IMR-90 (cell line): ENCODE measurements around the gene CHMP5. TPM values are rescaled to one million over a fixed set of nuclear protein-coding genes. Genes with fewer than 3 reads are reported as not detected.

Experiments
- ATAC-seq: fragments of 200-7000 bp; cut with Tn5 transposase; 2 replicates; pipeline ENCODE4 v1.9.1; 2020; ENCODE audit warnings: low read depth, mild to moderate bottlenecking, moderate library complexity
- BruUV-seq: library from RNA; stranded (reverse); fragments of 400-500 nt; replicated peaks from 2 replicates; lab custom pipeline; 2021; lab: Mats Ljungman, UMichigan
- CTCF ChIA-PET: fragments of 300-600 bp; formaldehyde crosslinking; extraction: SDS; loops from one replicate; lab custom pipeline; 2021; ENCODE audit warnings: antibody characterized with exemption; lab: Yijun Ruan, JAX
- POLR2A ChIA-PET: fragments of 300-600 bp; sonication (Branson Sonifier 250); formaldehyde crosslinking; loops from one replicate; lab custom pipeline; 2022; ENCODE audit warnings: antibody characterized with exemption; ENCODE audit not compliant: unreplicated experiment; lab: Charles Lee
- DNase-seq: peaks from one replicate; pipeline ENCODE4 v3.0.0; 2013
- H2AFZ ChIP-seq: replicated peaks from 2 replicates; pipeline ENCODE3; 2013; ENCODE audit warnings: low read length, mild to moderate bottlenecking; ENCODE audit not compliant: poor library complexity
- H2AK5ac ChIP-seq: 2 replicates; pipeline ENCODE4 v1.6.1; 2013; ENCODE audit warnings: low read depth, low read length, inconsistent platforms
- H2AK9ac ChIP-seq: replicated peaks from 2 replicates; pipeline ENCODE3; 2013; ENCODE audit warnings: mild to moderate bottlenecking, low read depth, low read length, moderate library complexity; ENCODE audit not compliant: poor library complexity
- H2BK120ac ChIP-seq: 2 replicates; pipeline ENCODE4 v1.6.1; 2013; ENCODE audit warnings: low read depth, low read length, inconsistent platforms
- H2BK15ac ChIP-seq: 3 replicates; pipeline ENCODE4 v1.6.1; 2013; ENCODE audit warnings: low read depth, low read length, inconsistent platforms
- H2BK20ac ChIP-seq: 2 replicates; pipeline ENCODE4 v1.6.1; 2013; ENCODE audit warnings: low read depth, mild to moderate bottlenecking, inconsistent platforms, low read length, moderate library complexity
- H2BK5ac ChIP-seq: 2 replicates; pipeline ENCODE4 v1.6.1; 2013; ENCODE audit warnings: mild to moderate bottlenecking, low read depth, low read length, inconsistent platforms; ENCODE audit not compliant: poor library complexity, severe bottlenecking
- H3K14ac ChIP-seq: replicated peaks from 2 replicates; pipeline ENCODE4 v1.6.1; 2013; ENCODE audit warnings: low read depth, low read length, inconsistent platforms
- H3K18ac ChIP-seq: 2 replicates; pipeline ENCODE4 v1.6.1; 2013; ENCODE audit warnings: low read depth, low read length, control low read depth
- H3K23ac ChIP-seq: 2 replicates; pipeline ENCODE4 v1.6.1; 2013; ENCODE audit warnings: low read depth, low read length, inconsistent platforms
- H3K27ac ChIP-seq: 2 replicates; pipeline ENCODE4 v1.5.1; 2013; ENCODE audit warnings: mild to moderate bottlenecking, control low read depth, low read length; ENCODE audit not compliant: insufficient read depth
- H3K27me3 ChIP-seq: 2 replicates; pipeline ENCODE4 v1.6.1; 2013; ENCODE audit warnings: low read length; ENCODE audit not compliant: control insufficient read depth, insufficient read depth
- H3K36me3 ChIP-seq: 2 replicates; pipeline ENCODE4 v1.6.1; 2013; ENCODE audit warnings: low read length, mixed read lengths; ENCODE audit not compliant: control insufficient read depth, insufficient read depth
- H3K4ac ChIP-seq: 2 replicates; pipeline ENCODE4 v1.6.1; 2013; ENCODE audit warnings: low read depth, low read length, inconsistent platforms
- H3K4me1 ChIP-seq: 2 replicates; pipeline ENCODE4 v1.6.1; 2013; ENCODE audit warnings: low read length, mixed read lengths; ENCODE audit not compliant: control insufficient read depth, insufficient read depth
- H3K4me2 ChIP-seq: 2 replicates; pipeline ENCODE4 v1.6.1; 2013; ENCODE audit warnings: low read depth, mild to moderate bottlenecking, control low read depth, low read length, moderate library complexity
- H3K4me3 ChIP-seq: 2 replicates; pipeline ENCODE4 v1.5.1; 2013; ENCODE audit warnings: low read depth, mild to moderate bottlenecking, control low read depth, low read length, moderate library complexity; ENCODE audit not compliant: insufficient read depth
- H3K56ac ChIP-seq: 2 replicates; pipeline ENCODE4 v1.6.1; 2013; ENCODE audit warnings: low read length, inconsistent platforms; ENCODE audit not compliant: insufficient read depth; ENCODE audit errors: extremely low read depth
- H3K79me1 ChIP-seq, 2 experiments: 2 replicates each; pipeline ENCODE4 v1.6.1; 2013; ENCODE audit warnings: low read length in 2 of 2, inconsistent platforms in 1 of 2, low read depth in 1 of 2
- H3K9ac ChIP-seq: 2 replicates; pipeline ENCODE4 v1.6.1; 2013; ENCODE audit warnings: low read depth, low read length, control low read depth
- H3K9me1 ChIP-seq: 2 replicates; pipeline ENCODE4 v1.6.1; 2013; ENCODE audit warnings: low read length, inconsistent platforms; ENCODE audit not compliant: insufficient read depth
- H3K9me3 ChIP-seq: 2 replicates; pipeline ENCODE4 v1.6.1; 2013; ENCODE audit warnings: low read length; ENCODE audit not compliant: control insufficient read depth, insufficient read depth
- H4K20me1 ChIP-seq: 2 replicates; pipeline ENCODE4 v1.6.1; 2013; ENCODE audit warnings: low read length, inconsistent platforms; ENCODE audit not compliant: insufficient read depth
- H4K5ac ChIP-seq: 2 replicates; pipeline ENCODE4 v1.6.1; 2013; ENCODE audit warnings: mild to moderate bottlenecking, low read depth, low read length, control low read depth
- H4K8ac ChIP-seq, 2 experiments: 2 replicates each; pipeline ENCODE4 v1.6.1; 2013; ENCODE audit warnings: low read depth in 2 of 2, low read length in 2 of 2, control low read depth in 1 of 2, inconsistent platforms in 1 of 2
- H4K91ac ChIP-seq: 2 replicates; pipeline ENCODE4 v1.6.1; 2013; ENCODE audit warnings: low read depth, low read length, inconsistent platforms; ENCODE audit not compliant: insufficient read depth
- BHLHE40 ChIP-seq: fragments of 150-350 bp; IDR thresholded peaks from 2 replicates; pipeline ENCODE4 v1.6.1; 2016; ENCODE audit warnings: mild to moderate bottlenecking, low read depth, low read length
- CEBPB ChIP-seq: IDR thresholded peaks from 2 replicates; pipeline ENCODE4 v1.6.1; 2012; ENCODE audit warnings: low read depth, low read length, improper control_type of control experiment
- CHD1 ChIP-seq: IDR thresholded peaks from 2 replicates; pipeline ENCODE4 v1.6.1; 2012; ENCODE audit warnings: low read depth, low read length, improper control_type of control experiment
- FOS ChIP-seq: fragments of 150-350 bp; IDR thresholded peaks from 2 replicates; pipeline ENCODE4 v1.6.1; 2016; ENCODE audit warnings: low read depth, low read length
- MAFK ChIP-seq: IDR thresholded peaks from 2 replicates; pipeline ENCODE4 v1.6.1; 2012; ENCODE audit warnings: low read depth, low read length, improper control_type of control experiment
- MAZ ChIP-seq: IDR thresholded peaks from 2 replicates; pipeline ENCODE4 v1.6.1; 2012; ENCODE audit warnings: low read depth, mild to moderate bottlenecking, low read length, improper control_type of control experiment, moderate library complexity, borderline replicate concordance
- MXI1 ChIP-seq: IDR thresholded peaks from 2 replicates; pipeline ENCODE4 v1.6.1; 2012; ENCODE audit warnings: low read depth, mild to moderate bottlenecking, low read length, moderate library complexity, borderline replicate concordance
- NFE2L2 ChIP-seq: fragments of 150-350 bp; IDR thresholded peaks from 2 replicates; pipeline ENCODE4 v1.6.1; 2016; ENCODE audit warnings: low read depth, mild to moderate bottlenecking, low read length
- POLR2A ChIP-seq: IDR thresholded peaks from 2 replicates; pipeline ENCODE4 v1.6.1; 2012; ENCODE audit warnings: mild to moderate bottlenecking, low read depth, low read length
- RAD21 ChIP-seq: IDR thresholded peaks from 2 replicates; pipeline ENCODE4 v1.6.1; 2012; ENCODE audit warnings: low read length, improper control_type of control experiment
- RCOR1 ChIP-seq: IDR thresholded peaks from 2 replicates; pipeline ENCODE4 v1.6.1; 2012; ENCODE audit warnings: mild to moderate bottlenecking, low read length, improper control_type of control experiment; ENCODE audit not compliant: insufficient replicate concordance
- RFX5 ChIP-seq: IDR thresholded peaks from 2 replicates; pipeline ENCODE4 v1.8.0; 2012; ENCODE audit warnings: low read depth, mild to moderate bottlenecking, low read length, moderate library complexity
- SMC3 ChIP-seq: fragments of 150-350 bp; IDR thresholded peaks from 2 replicates; pipeline ENCODE4 v1.6.1; 2016; ENCODE audit warnings: low read depth, mild to moderate bottlenecking, antibody characterized with exemption, low read length, moderate library complexity
- USF2 ChIP-seq: fragments of 150-350 bp; IDR thresholded peaks from 2 replicates; pipeline ENCODE4 v1.6.1; 2017; ENCODE audit warnings: mild to moderate bottlenecking, antibody characterized with exemption, low read length, low read depth
- WGBS, 2 experiments: methylation state at CpG; one replicate each; pipeline versions ENCODE4 v1.1.5 to v1.1.7; 2013; ENCODE audit warnings: missing lambda C conversion rate in 2 of 2; ENCODE audit not compliant: insufficient read length in 1 of 2; ENCODE audit errors: extremely low coverage in 2 of 2; 5-methylcytosine and 5-hydroxymethylcytosine counted together
- dilution Hi-C: fragments of 300-500 bp; cut with HindIII; formaldehyde crosslinking; loops from one replicate; pipeline ENCODE4 v1.14.3; 2018; ENCODE audit warnings: low sequenced_read_pairs; ENCODE audit not compliant: unreplicated experiment
- in situ Hi-C: fragments of 300-500 bp; cut with MboI; formaldehyde crosslinking; loops from 3 replicates; pipeline ENCODE4 v1.14.3; 2019; ENCODE audit warnings: low sequenced_read_pairs, inconsistent platforms, mixed read lengths
- intact Hi-C: fragments of 100-400 bp; cut with micrococcal nuclease; formaldehyde crosslinking; loops from 2 replicates; pipeline ENCODE4 v1.10.0; 2022
- polyA plus RNA-seq, 3 experiments: library from polyadenylated mRNA; depleted of rRNA; stranded (reverse); fragments of >200 nt; gene quantifications; 2 replicates each; pipeline ENCODE4 v1.2.3, GENCODE V29; 2012; ENCODE audit warnings: low replicate concordance in 1 of 3
- total RNA-seq: library from RNA; depleted of rRNA; stranded (reverse); fragments of >200 nt; gene quantifications from 2 replicates; pipeline ENCODE4 v1.2.3, GENCODE V29; 2012
- TF ChIP-seq, protein P1 (sequence below): fragments of 150-350 bp; IDR thresholded peaks from 2 replicates; pipeline ENCODE4 v1.6.1; 2016; ENCODE audit warnings: low read depth, mild to moderate bottlenecking, low read length, moderate library complexity, borderline replicate concordance

Gene CHMP5
- total and polyA plus RNA-seq, 2 of the 4 experiments (the other 2 are of a cell fraction) = 70.6 to 80.8 TPM

- Histone ChIP-seq H2BK15ac (peak overlapping the region; percentile 41), H3K4me2 (peak overlapping the region; percentile 9; the same call in 1 of the 2 replicates), H3K4me1 (peaks cover 17% of the 10 kb centered on the region), H2BK5ac (peak overlapping the region; percentile 98), H3K4ac (peak overlapping the region; percentile 85), H3K36me3 (peaks cover 16% of the 10 kb centered on the region), H2AFZ (peak overlapping the region; percentile 29), H3K9ac (no peak overlapping the region), H3K9me3 (no peaks in the 10 kb centered on the region), H4K91ac (peak overlapping the region; percentile 90), H2AK9ac (no peak overlapping the region), H3K27ac (peak overlapping the region; percentile 67), H3K4me3 (no peak overlapping the region), H3K9me1 (0 out of 2 replicates have a peak, but pooled peaks cover 10% of the 10 kb centered on the region), H2AK5ac (peak overlapping the region; percentile 85), H3K27me3 (no peaks in the 10 kb centered on the region), H3K79me1 (peaks cover 11 to 32% of the 10 kb centered on the region in 2 experiments), H2BK20ac (peak overlapping the region; percentile 88), H4K20me1 (no peaks in the 10 kb centered on the region), H3K56ac (peak overlapping the region; percentile 49), H4K5ac (peak overlapping the region; percentile 87; the same call in 1 of the 2 replicates), H3K18ac (peak overlapping the region; percentile 90), H3K23ac (peak overlapping the region; percentile 84), H3K14ac (peak overlapping the region; percentile 71; the same call in 1 of the 2 replicates), H2BK120ac (peak overlapping the region; percentile 81), H4K8ac (peak overlapping the region; percentile 14 to 74)
- DNase-seq (peak; percentile 94), ATAC-seq (peak; percentile 74)
- intact Hi-C loops (loop anchor here (1.0 kb wide), 1 partner anchor 8 kb away; no protein-coding TSS in a partner anchor), in situ Hi-C loops (no loop called here), dilution Hi-C loops (no loop called here)
- POLR2A ChIA-PET = interaction anchor here (0.6 kb wide), 1 partner anchor 145 kb away, joined by 3 read pairs; no protein-coding TSS in a partner anchor
- BruUV-seq = no TSS peak
- CTCF ChIA-PET = interaction anchor here (1.5 kb wide), 1 partner anchor 39 kb away, joined by 3 read pairs; the partner anchor contains the start of gene NFX1
- 40% methylated on average over 1 of the region's 4 CpGs; no CpG with 5 or more reads in 1 of the 2 experiments for WGBS, 2 experiments
- TF ChIP-seq SMC3 (no peak), RFX5 (no peak), CHD1 (no peak), BHLHE40 (no peak), MAZ (no peak), FOS (peak; percentile 50; the same call in 1 of the 2 replicates), RAD21 (no peak), NFE2L2 (peak; percentile 1; the same call in 1 of the 2 replicates), MXI1 (no peak), RCOR1 (no peak), MAFK (no peak), CEBPB (peak; percentile 99), USF2 (peak; percentile 90), POLR2A (no peak)
- TF ChIP-seq, protein P1, sequence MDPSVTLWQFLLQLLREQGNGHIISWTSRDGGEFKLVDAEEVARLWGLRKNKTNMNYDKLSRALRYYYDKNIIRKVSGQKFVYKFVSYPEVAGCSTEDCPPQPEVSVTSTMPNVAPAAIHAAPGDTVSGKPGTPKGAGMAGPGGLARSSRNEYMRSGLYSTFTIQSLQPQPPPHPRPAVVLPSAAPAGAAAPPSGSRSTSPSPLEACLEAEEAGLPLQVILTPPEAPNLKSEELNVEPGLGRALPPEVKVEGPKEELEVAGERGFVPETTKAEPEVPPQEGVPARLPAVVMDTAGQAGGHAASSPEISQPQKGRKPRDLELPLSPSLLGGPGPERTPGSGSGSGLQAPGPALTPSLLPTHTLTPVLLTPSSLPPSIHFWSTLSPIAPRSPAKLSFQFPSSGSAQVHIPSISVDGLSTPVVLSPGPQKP = no peak
Measured at GRCh38 chr9:33329117-33329563, 64.3 kb downstream of the CHMP5 start.
